Activated CD8-positive, alpha-beta T cell treated with anti-CD3 and anti-CD28 coated beads, Interleukin-2, amount 10 ng/mL, durations not matched to agents 7 days and 5 days (primary cell): Measurements from ENCODE around the gene CX3CR1. TPM values are rescaled to one million over a fixed set of nuclear protein-coding genes. Genes with fewer than 3 reads are reported as not detected.

Source experiments
- ATAC-seq: fragments of 150-1000 bp; cut with Tn5 transposase; one replicate; pipeline ENCODE4 v1.10.0; 2021; ENCODE audit warnings: moderate library complexity
- CTCF ChIA-PET: fragments of 350-600 bp; sonication (Branson Sonifier 250); formaldehyde crosslinking; loops from one replicate; lab custom pipeline; 2021; ENCODE audit warnings: antibody characterized with exemption; lab: Charles Lee
- POLR2A ChIA-PET: fragments of 350-600 bp; sonication (Branson Sonifier 250); formaldehyde crosslinking; loops from one replicate; lab custom pipeline; 2021; ENCODE audit warnings: antibody characterized with exemption; lab: Charles Lee
- DNase-seq: peaks from one replicate; pipeline ENCODE4 v3.0.0-alpha.2; 2020
- H3K27ac Mint-ChIP-seq: one replicate; pipeline ENCODE4 v1.8.0; 2021; ENCODE audit warnings: mild to moderate bottlenecking, mixed read lengths
- H3K27me3 Mint-ChIP-seq: one replicate; pipeline ENCODE4 v1.8.0; 2021; ENCODE audit warnings: low read depth, mixed read lengths
- H3K36me3 Mint-ChIP-seq: one replicate; pipeline ENCODE4 v1.8.0; 2021; ENCODE audit warnings: low read depth, mixed read lengths
- H3K4me1 Mint-ChIP-seq: one replicate; pipeline ENCODE4 v1.8.0; 2021; ENCODE audit warnings: low read depth, mixed read lengths
- H3K4me3 Mint-ChIP-seq: one replicate; pipeline ENCODE4 v1.8.0; 2021; ENCODE audit warnings: mild to moderate bottlenecking, mixed read lengths
- H3K9me3 Mint-ChIP-seq: one replicate; pipeline ENCODE4 v1.8.0; 2022; ENCODE audit warnings: mixed read lengths; ENCODE audit not compliant: insufficient read depth
- total RNA-seq, 2 experiments: library from RNA; stranded (reverse); gene quantifications; one replicate each; pipeline ENCODE4 v1.2.3, GENCODE V29; 2021

Gene CX3CR1
- total RNA-seq, 2 experiments from 2014 or later = 0.42 to 0.95 TPM

- ChIA-PET POLR2A (no interaction called here), CTCF (no interaction called here)
- peaks cover 44% of the 10 kb centered on the region for H3K27me3 Mint-ChIP-seq
- no peak overlapping the region for H3K4me3 Mint-ChIP-seq
- peaks cover 22% of the 10 kb centered on the region for H3K4me1 Mint-ChIP-seq
- ATAC-seq = no peak
- H3K36me3 Mint-ChIP-seq = no peaks in the 10 kb centered on the region
- H3K27ac Mint-ChIP-seq = no peak overlapping the region
- H3K9me3 Mint-ChIP-seq = no peaks in the 10 kb centered on the region
- no peak for DNase-seq
These were observed 56.9 kb downstream of the CX3CR1 start for GRCh38 chr3:39222939-39223338.

GRCh38 chr3:39222462-39222861 is 57.4 kb downstream of the CX3CR1 start:
- Mint-ChIP-seq H3K4me1 (peaks cover 22% of the 10 kb centered on the region), H3K27ac (no peak overlapping the region), H3K4me3 (no peak overlapping the region), H3K9me3 (no peaks in the 10 kb centered on the region), H3K36me3 (no peaks in the 10 kb centered on the region), H3K27me3 (peaks cover 46% of the 10 kb centered on the region)
- CTCF ChIA-PET = no interaction called here
- ATAC-seq (no peak), DNase-seq (no peak)
- POLR2A ChIA-PET = no interaction called here

- Mint-ChIP-seq H3K27me3 (peaks cover 57% of the 10 kb centered on the region), H3K4me3 (no peak overlapping the region), H3K27ac (no peak overlapping the region), H3K4me1 (peaks cover 27% of the 10 kb centered on the region), H3K9me3 (no peaks in the 10 kb centered on the region), H3K36me3 (no peaks in the 10 kb centered on the region)
- POLR2A ChIA-PET = interaction anchor here (0.5 kb wide), 1 partner anchor 120 kb away, joined by 3 read pairs; no protein-coding TSS in a partner anchor
- DNase-seq = no peak
- no peak for ATAC-seq
- CTCF ChIA-PET = interaction anchor here (0.8 to 1.6 kb wide), 3 partner anchors 31 to 72 kb away, joined by 3 to 6 read pairs (median 3); no protein-coding TSS in a partner anchor
These were observed 58.7 kb downstream of the CX3CR1 start for GRCh38 chr3:39221141-39221530.

- no peaks in the 10 kb centered on the region for H3K36me3 Mint-ChIP-seq
- no peak for ATAC-seq
- peaks cover 53% of the 10 kb centered on the region for H3K27me3 Mint-ChIP-seq
- H3K9me3 Mint-ChIP-seq = no peaks in the 10 kb centered on the region
- CTCF ChIA-PET = interaction anchor here (0.8 to 1.6 kb wide), 3 partner anchors 30 to 72 kb away, joined by 3 to 6 read pairs (median 3); no protein-coding TSS in a partner anchor
- POLR2A ChIA-PET = interaction anchor here (0.5 kb wide), 1 partner anchor 120 kb away, joined by 3 read pairs; no protein-coding TSS in a partner anchor
- H3K4me3 Mint-ChIP-seq = no peak overlapping the region
- peaks cover 30% of the 10 kb centered on the region for H3K4me1 Mint-ChIP-seq
- no peak for DNase-seq
- no peak overlapping the region for H3K27ac Mint-ChIP-seq
These were observed 59.3 kb downstream of the CX3CR1 start for GRCh38 chr3:39220407-39221140.

GRCh38 chr3:39219702-39220101 is 60.1 kb downstream of the CX3CR1 start:
- Mint-ChIP-seq H3K36me3 (no peaks in the 10 kb centered on the region), H3K4me3 (no peak overlapping the region), H3K27ac (no peak overlapping the region), H3K9me3 (no peaks in the 10 kb centered on the region), H3K4me1 (peaks cover 30% of the 10 kb centered on the region), H3K27me3 (peaks cover 47% of the 10 kb centered on the region)
- ATAC-seq = no peak
- ChIA-PET CTCF (no interaction called here), POLR2A (no interaction called here)
- no peak for DNase-seq

- CTCF ChIA-PET = interaction anchor here (0.6 to 3.2 kb wide), 6 partner anchors 25 to 173 kb away, joined by 3 to 24 read pairs (median 4); no protein-coding TSS in a partner anchor
- POLR2A ChIA-PET = no interaction called here
- Mint-ChIP-seq H3K4me1 (peaks cover 22% of the 10 kb centered on the region), H3K4me3 (no peak overlapping the region), H3K9me3 (no peaks in the 10 kb centered on the region), H3K27me3 (peaks cover 38% of the 10 kb centered on the region), H3K27ac (no peak overlapping the region), H3K36me3 (no peaks in the 10 kb centered on the region)
- DNase-seq = no peak
- no peak for ATAC-seq
These were observed 63.6 kb downstream of the CX3CR1 start for GRCh38 chr3:39216176-39216790.

- ATAC-seq (no peak), DNase-seq (no peak)
- no peak overlapping the region for H3K4me3 Mint-ChIP-seq
- peaks cover 20% of the 10 kb centered on the region for H3K4me1 Mint-ChIP-seq
- POLR2A ChIA-PET = no interaction called here
- peaks cover 26% of the 10 kb centered on the region for H3K27me3 Mint-ChIP-seq
- H3K27ac Mint-ChIP-seq = no peak overlapping the region
- H3K9me3 Mint-ChIP-seq = no peaks in the 10 kb centered on the region
- CTCF ChIA-PET = interaction anchor here (0.8 to 3.2 kb wide), 4 partner anchors 19 to 75 kb away, joined by 4 to 24 read pairs (median 4); no protein-coding TSS in a partner anchor
- H3K36me3 Mint-ChIP-seq = no peaks in the 10 kb centered on the region
These were observed 66.2 kb downstream of the CX3CR1 start for GRCh38 chr3:39213613-39214012.

Other genes with a start within 250 kb of the CX3CR1 start
- not detected for gene SCN11A, start 228.1 kb downstream of the CX3CR1 start, total RNA-seq
- gene WDR48, start 228.0 kb downstream of the CX3CR1 start, total RNA-seq = 10 to 100 TPM; 19.7 to 22.5 TPM
- gene GORASP1, start 172.4 kb downstream of the CX3CR1 start, total RNA-seq = 10 to 100 TPM; 10.8 to 11.0 TPM
- 1 to 10 TPM in 1 of 2 experiments, under 1 TPM in 1; 0.97 to 1.2 TPM for gene TTC21A, start 172.4 kb downstream of the CX3CR1 start, total RNA-seq
- gene CSRNP1, start 126.4 kb downstream of the CX3CR1 start, total RNA-seq = 10 to 100 TPM; 15.6 to 16.0 TPM
- not detected for gene XIRP1, start 87.4 kb downstream of the CX3CR1 start, total RNA-seq
- gene CCR8, start 49.7 kb upstream of the CX3CR1 start, total RNA-seq = under 1 TPM; 0.55 to 0.94 TPM
- 10 to 100 TPM; 40.2 to 42.4 TPM for gene SLC25A38, start 103.3 kb upstream of the CX3CR1 start, total RNA-seq
- gene RPSA, start 126.7 kb upstream of the CX3CR1 start, total RNA-seq = 1,000 to 10,000 TPM; 1,654 to 1,730 TPM
- gene MOBP, start 187.6 kb upstream of the CX3CR1 start, total RNA-seq = not detected